Epithelial cell of esophagus (primary cell): ENCODE data around the gene SLC37A2.

Experiments
- DNase-seq: peaks from one replicate; pipeline ENCODE4 v3.0.0; 2010; ENCODE audit warnings: low read depth
- H3K4me3 ChIP-seq: 2 replicates; pipeline ENCODE4 v1.5.1; 2011; ENCODE audit warnings: mild to moderate bottlenecking, low read length, control low read depth
- CTCF ChIP-seq: IDR thresholded peaks from 2 replicates; pipeline ENCODE4 v1.5.1; 2011; ENCODE audit warnings: low read depth, mild to moderate bottlenecking, low read length, control low read depth, inconsistent platforms; ENCODE audit not compliant: insufficient read depth; ENCODE audit errors: missing control alignments

Gene SLC37A2

GRCh38 chr11:125079151-125079877, 16.2 kb downstream of the SLC37A2 start:
- DNase-seq = no peak
- no peak for TF ChIP-seq CTCF
- H3K4me3 ChIP-seq = no peak overlapping the region

GRCh38 chr11:125079878-125080530, 16.9 kb downstream of the SLC37A2 start:
- no peak for DNase-seq
- TF ChIP-seq CTCF = no peak
- H3K4me3 ChIP-seq = no peak overlapping the region

GRCh38 chr11:125080531-125080911, 17.4 kb downstream of the SLC37A2 start:
- no peak for DNase-seq
- no peak for TF ChIP-seq CTCF
- H3K4me3 ChIP-seq = no peak overlapping the region

- DNase-seq = no peak
- no peak for TF ChIP-seq CTCF
- no peak overlapping the region for H3K4me3 ChIP-seq
Observed at GRCh38 chr11:125081098-125081798, 18.1 kb downstream of the SLC37A2 start.

GRCh38 chr11:125082040-125082439, 18.9 kb downstream of the SLC37A2 start:
- TF ChIP-seq CTCF = no peak
- no peak overlapping the region for H3K4me3 ChIP-seq
- DNase-seq = no peak

- DNase-seq = peak; percentile 96
- no peak for TF ChIP-seq CTCF
Observed at GRCh38 chr11:125082611-125083311, 19.7 kb downstream of the SLC37A2 start.

More at GRCh38 chr11:125082611-125083311, 19.7 kb downstream of the SLC37A2 start:
- peak overlapping the region; percentile 6 for H3K4me3 ChIP-seq
